GM19397 (cell line): ENCODE measurements around the gene RXRA.

Experiments used
- ATAC-seq: cut with Tn5 transposase; IDR thresholded peaks from one replicate; pipeline ENCODE4 v1.9.1; 2021; ENCODE audit warnings: mild to moderate bottlenecking, moderate library complexity; ENCODE audit not compliant: unreplicated experiment

Gene RXRA

DNA sequence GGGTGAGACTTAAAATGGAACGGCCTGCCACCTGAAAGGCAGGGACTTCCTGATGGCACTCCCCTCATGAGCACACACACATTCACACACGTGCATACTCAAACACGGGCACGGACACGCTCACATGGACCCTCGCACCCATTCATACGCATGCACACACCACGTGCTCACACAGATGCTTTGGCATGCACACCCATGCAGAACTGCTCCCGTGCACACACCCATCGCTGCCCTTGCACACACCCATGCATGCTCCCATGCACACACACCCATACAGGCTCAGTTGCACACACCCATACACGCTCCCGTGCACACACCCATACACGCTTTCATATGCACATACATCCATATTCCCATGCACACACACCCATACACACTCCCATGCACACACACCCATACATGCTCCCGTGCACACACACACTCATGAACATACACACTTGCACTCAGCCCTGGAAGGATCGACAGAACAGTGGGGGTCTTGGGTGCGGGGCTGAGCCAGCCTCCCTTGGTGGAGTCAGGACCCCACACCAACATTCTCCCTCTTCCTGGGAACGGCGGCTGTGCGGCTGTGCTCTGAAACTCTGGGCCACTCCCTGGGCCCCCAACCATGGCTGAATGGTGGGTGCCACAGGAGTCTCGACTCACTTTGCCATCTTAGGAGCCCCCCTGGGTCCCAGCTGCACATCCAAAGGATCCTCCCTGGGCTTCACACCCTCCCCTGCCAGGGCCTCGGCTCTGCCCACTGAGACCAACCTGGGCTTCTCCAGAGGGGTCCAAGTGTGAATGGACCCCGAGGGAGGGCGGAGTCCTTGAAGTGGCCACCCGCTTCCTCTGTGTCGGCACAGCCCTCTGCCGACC is 115.2 kb downstream of the RXRA start:
- ATAC-seq, result no peak

DNA sequence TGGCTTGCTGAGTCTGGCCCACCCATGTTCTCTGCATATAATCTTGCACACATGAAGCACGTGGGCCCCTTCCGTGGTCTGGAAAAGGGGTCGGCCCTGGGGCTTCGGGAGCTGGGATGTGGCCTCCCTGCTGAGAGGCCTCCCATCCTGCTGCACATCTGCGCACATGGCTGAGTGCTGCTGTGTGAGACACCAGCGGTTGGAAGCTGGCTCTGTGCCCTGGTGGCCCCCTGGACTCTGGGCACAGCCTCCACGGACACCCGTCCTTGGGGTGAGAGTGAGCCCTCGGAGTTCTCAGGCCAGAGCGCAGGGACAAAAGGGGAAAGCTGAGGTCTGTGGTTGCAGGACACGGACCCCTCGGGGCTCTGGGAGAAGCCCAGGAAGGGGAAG is 115.8 kb downstream of the RXRA start:
- no peak for ATAC-seq

DNA sequence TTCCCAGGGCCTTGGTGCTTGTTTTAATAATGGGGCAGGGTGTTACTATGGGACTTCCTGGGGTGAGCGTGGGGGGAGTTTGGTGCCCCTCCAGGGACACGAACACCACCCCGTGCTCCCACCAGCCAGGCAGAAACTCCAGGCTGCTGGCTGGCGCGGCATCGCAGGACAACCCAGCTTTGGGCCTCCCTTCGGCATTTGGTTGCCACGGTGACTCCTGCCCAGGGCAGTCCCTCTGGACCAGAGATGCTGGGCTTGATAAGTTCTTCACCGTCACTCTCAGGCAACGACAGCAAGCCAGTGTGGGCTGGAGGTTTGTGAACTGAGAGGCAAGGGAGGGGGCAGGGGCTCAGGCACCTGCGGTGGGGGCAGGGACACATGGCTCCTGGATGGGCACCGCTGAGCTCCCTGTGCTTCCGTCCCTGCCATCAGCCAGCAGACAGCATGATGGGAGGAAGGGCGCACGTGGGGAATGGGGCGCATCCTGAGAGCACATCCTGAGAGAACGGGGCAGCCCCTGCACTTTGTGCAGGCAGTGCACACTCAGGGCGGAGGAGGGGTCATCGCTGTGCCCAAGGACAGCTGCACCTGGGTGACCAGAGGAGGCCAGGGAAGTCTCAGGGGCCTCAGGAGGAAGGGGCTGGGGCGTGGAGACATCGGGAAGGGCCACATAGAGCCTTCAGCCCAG is 116.4 kb downstream of the RXRA start:
- ATAC-seq, result no peak

DNA sequence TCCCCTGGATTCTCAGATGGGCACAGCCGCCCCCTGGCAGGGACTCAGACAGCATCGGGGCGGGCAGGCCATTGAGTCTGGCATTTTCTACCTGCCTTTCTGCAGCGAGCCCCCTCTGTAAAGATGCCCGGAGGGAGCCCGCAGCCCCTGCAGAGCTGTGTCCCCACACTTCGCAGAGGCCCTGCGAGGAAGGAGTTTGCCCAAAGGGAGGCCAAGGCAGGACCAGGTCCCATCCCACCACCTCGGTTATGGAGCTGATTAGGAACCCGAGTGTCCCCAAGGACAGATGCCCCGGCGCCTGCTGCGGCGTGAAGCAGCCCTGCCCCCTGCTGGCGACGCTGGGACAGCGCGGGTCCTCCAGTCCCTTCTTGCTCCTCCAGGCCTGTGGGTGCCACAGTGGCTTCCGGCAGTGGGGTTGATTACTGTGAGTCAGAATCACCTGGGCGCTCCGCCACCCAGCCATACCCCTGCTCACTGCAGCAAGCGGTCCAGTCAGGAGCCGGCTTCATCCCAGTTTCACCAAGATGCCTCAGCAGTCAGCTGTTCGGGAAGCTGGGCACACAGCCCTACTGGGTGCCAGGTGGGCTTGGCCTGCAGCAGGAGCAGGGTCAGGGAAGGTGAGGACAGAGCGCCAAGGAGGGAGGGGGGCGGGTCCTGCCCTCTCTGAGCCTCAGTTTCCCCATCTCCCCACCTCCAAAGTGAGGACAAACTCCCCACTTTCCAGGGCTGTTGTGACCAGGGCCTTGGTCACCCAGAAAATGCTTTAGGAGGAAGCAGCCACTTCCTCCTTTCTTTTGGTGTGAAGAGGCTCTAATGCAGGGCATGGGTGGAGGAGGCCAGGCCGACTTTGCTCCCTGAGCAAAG is 117.2 kb downstream of the RXRA start:
- ATAC-seq, result peak; percentile 76

DNA sequence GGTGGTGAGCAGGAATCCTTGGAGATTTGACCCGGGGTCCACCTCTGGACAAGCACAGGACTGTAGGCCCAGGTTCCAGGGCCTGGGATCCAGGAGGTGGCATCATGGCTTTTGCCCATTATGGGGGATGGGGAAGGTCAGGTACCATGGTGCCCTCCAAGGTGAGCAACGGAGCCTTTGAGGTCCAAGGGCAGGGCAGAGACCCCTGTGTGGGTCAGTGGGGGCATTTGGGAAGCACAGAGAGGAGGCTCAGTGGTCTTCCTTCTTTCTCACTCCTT is 117.7 kb downstream of the RXRA start:
- ATAC-seq, result no peak

DNA sequence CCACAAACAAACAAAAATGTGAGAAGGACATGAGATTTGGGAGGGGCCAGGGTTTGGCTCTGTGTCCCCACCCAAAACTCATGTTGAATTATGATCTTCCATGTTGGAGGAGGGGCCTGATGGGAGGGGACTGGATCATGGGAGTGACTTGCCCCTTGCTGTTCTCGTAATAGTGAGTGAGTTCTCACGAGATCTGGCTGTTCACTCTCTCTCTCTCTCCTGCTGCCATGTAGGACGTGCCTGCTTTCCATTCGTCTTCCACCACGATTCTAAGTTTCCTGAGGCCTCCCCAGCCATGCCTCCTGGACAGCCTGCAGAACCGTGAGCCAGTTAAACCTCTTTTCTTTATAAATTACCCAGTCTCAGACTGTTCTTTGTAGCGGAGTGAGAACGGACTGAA is 118.7 kb downstream of the RXRA start:
- ATAC-seq, result no peak

DNA sequence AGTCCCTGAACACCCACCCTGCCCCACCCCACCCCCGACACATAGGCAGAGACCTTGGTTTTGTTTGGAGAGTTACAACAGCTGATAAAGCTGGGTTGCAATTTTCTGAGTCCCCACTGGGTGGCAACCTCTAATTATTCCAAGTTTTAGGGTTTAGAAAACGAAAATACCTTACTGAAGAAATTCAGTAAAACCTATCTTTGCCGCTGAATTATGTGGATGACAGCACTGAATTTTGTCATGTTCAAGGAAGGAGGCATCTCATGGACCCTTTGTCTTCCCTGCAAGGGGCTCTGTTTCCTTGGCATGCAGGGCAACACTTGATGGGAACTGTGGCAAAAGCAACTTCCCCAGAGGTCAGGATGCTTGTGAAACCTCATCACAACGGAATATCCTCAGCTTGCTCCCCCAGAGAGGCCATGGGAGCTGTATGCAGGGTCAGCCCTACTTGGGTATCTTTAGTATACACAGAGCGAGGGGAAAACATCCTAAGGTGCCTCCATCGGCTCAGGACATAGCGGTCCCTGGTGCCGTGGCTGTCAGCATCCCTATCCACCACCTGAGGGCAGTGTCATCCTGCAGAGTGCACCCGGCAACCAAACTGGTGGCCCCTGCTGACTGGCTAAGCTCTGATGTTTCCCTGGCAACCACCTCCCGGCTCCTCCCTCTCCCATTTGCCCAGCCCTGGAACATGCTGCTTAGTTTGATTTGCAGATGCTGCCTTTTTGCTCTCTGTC is 123.1 kb downstream of the RXRA start:
- ATAC-seq, result peak; percentile 79

DNA sequence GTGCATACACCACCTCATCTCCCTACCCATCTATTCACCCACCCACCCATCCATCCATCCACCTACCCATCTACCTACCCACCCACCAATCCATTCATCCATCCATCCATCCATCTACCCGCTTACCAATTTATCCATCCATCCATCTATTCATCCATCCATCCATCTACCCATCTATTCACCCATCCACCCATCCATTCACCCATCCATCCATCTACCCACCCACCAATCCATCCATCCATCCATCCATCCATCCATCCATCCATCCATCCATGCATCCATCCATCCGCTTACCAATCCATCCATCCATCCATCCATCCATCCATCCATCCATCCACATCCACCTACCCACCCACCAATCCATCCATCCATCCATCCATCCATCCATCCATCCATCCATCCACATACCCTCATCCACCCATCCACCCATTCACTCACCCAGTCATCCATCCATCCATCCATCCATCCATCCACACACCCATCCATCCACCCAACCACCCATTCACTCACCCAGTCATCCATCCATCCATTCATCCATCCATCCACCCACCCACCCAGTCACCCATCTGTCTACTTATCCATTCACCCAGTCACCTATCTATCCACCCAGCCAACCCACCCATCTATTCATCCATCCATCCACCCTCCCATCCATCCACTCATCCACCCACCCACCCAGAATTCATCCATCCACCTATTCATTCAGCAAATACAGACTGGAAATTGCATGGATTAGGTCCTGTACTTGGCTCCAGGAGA is 125.6 kb downstream of the RXRA start:
- ATAC-seq, result no peak

DNA sequence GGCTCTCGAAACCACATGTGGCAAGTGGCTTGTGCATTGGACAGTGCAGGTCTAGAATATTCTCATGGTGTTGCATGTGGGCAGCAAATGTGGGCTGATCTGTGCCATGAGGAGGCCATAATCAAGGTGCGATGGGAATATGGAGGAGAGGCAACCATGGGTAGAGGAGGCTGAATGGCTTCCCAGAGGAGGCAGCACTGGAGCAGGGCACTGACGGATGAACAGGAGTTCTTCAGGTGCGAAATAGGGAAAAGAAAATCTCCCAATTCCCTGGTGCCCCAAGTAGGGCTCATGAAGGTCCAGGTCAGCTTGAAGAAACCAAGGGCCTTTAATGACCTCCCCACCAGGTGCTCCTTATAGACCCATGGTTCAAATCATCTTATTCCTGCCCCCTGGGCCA is 126.5 kb downstream of the RXRA start:
- no peak for ATAC-seq

DNA sequence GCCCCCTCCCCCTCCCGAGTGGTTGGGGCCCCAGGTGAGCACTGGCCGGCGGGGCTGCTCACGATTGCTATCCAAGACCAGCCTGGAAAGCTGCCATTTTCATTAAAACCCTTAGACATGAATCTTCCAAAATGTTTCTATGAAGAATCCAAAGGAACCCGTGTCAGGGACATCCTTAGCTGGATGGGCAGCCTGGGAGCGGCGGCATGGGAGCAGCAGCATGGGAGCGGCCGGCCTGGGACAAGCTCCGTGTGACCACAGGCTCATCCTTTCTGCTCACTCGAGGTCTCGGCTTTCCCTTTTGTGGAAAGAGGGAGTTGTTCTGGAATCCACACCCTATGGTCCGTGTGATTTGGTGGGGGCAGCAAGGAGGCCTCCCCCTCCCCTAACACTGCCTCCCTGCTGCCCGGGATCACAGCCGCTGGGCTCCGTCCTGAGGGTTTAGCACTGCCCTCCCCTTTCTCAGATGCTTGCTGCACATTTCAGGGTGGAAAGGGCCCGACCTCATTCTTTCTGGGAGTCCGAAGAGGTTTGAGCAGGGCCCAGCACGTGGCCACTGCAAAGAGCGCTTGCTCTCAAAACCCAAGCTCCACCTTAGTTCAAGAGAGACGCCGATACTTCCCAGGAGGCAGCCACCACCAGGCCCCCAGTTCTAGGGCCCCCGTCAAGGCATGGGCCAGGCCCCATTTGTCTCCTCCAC is 127.7 kb downstream of the RXRA start:
- no peak for ATAC-seq

DNA sequence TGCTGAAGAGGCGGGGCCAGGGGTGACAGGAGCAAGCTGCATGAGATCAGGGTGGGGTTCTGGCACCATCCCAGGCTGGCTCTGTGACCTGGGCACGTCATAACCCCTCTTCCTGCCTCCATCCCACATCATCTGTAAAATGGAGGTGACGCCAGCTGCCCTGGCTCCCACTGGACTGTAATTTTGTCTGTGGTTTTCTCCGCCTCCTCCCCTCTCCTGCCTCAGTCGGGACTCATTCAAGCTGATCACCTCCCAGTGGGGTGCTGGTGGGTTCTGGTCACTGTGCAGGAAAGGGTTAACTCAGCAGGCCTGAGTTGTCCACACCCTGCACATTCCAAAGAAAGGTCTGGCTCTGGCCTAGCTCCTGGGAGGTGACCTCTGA is 128.2 kb downstream of the RXRA start:
- ATAC-seq, result no peak

DNA sequence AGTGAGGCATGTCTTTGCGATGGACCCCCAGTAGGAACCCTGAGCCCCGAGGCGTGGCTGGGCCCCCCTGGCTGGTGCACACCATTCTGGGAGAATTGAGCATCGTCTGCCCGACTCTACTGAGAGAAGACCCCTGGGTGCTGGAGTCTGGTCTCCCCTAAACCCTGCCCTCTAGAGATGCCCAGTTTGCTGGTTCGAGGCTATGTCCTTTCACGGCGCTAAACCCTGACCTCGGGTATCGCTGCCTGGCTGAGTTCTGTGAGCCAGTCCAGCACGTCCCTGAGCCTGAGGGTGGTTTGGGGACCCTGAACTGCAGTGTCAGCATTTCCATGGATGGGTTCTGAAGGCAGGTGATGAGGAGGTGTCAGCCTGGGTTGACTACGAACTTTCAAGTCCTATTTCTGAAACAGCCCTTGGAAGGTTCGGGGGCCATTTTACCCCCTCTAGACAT is 128.8 kb downstream of the RXRA start:
- no peak for ATAC-seq

DNA sequence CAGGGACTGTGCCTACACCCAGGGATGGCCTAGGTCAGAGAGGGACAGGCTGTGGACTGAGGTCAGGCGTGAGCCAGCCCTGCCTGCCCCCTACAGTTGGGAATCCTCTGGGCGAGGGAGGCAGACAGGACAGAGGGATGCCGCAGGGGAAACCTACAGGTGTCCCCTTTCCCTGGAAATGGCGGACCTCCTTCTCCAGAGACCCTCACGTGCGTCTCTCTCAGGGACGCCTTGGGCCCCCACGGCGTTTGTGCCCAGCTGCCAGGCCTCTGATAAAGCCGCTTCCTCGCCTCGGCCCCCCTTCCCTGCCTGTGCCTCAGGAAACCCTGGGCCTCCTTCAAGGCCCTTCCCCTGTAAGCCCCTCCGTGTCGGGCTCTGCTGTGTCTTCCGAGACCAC is 129.3 kb downstream of the RXRA start:
- no peak for ATAC-seq

DNA sequence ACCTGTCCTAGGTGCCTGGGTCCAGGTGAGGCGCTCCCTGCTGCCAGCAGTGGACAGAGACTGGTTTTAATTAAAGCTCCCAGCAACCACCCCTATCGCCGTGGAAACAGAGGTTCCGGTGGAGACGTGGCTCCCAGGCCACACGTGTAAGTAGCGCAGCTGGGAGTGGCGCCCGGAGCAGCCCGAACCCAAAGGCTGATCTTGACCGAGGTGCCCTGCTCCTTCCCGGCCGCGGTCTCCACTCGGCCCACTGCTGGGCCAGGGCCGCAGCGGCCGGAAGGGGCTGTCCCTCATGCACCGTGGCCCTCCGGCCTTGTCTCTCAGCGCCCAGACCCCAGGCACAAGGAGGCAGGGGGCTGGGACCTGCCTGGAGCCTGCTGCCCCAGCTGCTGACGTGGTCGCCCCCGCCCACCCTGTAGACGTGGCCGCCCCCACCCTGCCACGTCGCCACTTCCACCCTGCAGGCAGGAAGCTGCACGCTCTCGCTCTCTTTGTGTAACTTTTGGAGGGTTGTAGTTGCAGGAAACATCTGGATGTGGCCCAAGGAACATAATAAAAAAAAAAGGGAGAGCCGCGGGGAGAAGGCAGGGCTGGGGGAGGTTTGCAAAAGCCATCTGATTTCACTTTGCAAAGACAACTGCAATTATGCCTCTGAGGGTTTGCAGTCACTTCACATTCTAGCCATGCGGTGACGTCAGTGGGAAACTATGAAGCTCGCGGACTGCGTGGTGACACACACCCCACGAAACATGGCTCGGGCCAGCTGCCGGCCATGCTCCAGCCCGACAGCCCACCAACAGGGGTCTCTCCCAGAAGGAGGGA is 129.9 kb downstream of the RXRA start:
- no peak for ATAC-seq

DNA sequence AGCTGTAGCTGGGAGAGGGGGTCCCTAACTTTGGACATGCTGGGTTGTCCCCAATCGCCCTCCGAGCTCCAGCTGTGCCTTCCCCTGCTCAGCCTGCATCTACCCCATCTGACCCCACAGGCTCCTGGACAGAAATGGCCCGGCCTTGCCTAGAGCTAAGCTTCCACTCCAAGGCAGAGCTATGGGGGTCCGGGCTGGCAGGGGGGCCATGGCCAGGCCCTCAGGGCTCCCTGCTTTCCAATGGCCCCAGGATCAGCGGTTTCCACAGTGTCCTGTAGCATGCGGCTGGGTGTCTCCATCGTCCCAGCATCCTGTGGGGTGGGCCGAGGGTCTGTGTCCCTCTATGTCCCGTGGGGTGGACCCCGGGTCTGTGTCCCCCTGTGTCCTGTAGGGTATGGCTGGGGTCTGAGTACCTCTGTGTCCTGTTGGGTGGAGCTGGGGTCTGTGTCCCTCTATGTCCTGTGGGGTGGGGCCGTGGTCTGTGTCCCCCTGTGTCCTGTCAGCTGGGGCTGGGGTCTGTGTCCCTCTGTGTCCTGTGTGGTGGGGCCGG is 130.6 kb downstream of the RXRA start:
- no peak for ATAC-seq

DNA sequence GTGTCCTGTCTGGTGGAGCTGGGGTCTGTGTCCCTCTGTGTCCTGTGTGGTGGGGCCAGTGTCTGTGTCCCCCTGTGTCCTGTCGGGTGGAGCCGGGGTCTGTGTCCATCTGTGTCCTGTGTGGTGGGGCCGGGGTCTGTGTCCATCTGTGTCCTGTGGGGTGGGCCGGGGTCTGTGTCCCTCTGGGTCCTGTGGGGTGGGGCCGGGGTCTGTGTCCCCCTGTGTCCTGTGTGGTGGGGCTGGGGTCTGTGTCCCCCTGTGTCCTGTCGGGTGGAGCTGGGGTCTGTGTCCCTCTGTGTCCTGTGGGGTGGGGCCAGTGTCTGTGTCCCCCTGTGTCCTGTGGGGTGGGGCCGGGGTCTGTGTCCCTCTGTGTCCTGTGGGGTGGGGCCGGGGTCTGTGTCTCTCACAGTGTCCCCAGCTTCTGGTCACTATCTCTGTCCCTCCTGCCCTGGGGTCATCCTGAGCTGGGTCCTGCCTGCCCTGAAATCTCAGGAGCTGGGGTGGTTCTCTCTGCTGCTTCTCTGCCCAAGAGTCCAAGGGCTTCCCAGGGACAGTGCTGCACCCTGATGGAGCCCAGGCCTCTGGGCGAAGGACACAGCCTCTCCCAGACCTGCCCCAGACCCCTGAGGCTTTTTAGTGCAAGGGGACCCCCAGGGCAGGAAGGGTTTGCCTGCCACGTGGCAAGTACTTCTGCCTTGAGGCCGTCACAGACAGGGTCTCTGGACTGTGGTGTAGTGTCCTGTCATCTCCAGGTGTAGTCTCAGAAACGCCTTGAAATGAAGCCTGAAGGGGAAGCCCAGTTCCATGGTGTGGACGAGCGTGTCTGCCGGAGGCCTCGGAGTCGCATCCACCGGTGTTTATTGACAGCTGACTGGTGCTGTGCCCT is 131.3 kb downstream of the RXRA start:
- ATAC-seq, result no peak
